Myocyte (in vitro differentiated cells): ENCODE results near the gene CBX5. TPM values are rescaled to one million over a fixed set of nuclear protein-coding genes. Genes with fewer than 3 reads are reported as not detected.
A peak's percentile ranks its signal among the peaks of the same experiment; 100 is the strongest.
"Not testable (repeated sequence)": the region's sequence is repeated elsewhere in the genome, so short reads cannot be mapped to it uniquely, and the experiment has no call there.

Experiments used
- DNase-seq: peaks from one replicate; pipeline ENCODE4 v3.0.0-alpha.2; 2012; ENCODE audit warnings: low read depth
- total RNA-seq: library from RNA; depleted of rRNA; stranded (reverse); fragments of >200 nt; gene quantifications from 2 replicates; pipeline ENCODE4 v1.2.3, GENCODE V29; 2014

The CBX5 gene
- total RNA-seq, 1 donor from 2014 or later = 41.6 TPM

- no peak for DNase-seq
Measured at GRCh38 chr12:54294953-54295566, 15.1 kb upstream of the CBX5 start.

- peak; percentile 62 for DNase-seq
Measured at GRCh38 chr12:54294152-54294952, 14.4 kb upstream of the CBX5 start.

GRCh38 chr12:54292931-54293241 is 13.0 kb upstream of the CBX5 start:
- no peak for DNase-seq

- DNase-seq = no peak
Measured at GRCh38 chr12:54292083-54292930, 12.4 kb upstream of the CBX5 start.

GRCh38 chr12:54287261-54288157 is 7.6 kb upstream of the CBX5 start:
- peak; percentile 35 for DNase-seq

- no peak for DNase-seq
Measured at GRCh38 chr12:54286042-54287030, 6.4 kb upstream of the CBX5 start.

- DNase-seq = no peak
Measured at GRCh38 chr12:54285150-54286041, 5.5 kb upstream of the CBX5 start.

- not testable (repeated sequence) for DNase-seq
Measured at GRCh38 chr12:54284070-54284780, 4.3 kb upstream of the CBX5 start.

- DNase-seq = no peak
Measured at GRCh38 chr12:54282949-54283593, 3.1 kb upstream of the CBX5 start.

- not testable (repeated sequence) for DNase-seq
Measured at GRCh38 chr12:54281694-54282093, 1.8 kb upstream of the CBX5 start.

GRCh38 chr12:54281261-54281638 is 1.3 kb upstream of the CBX5 start:
- DNase-seq = not testable (repeated sequence)

- peak; percentile 100 for DNase-seq
Measured at GRCh38 chr12:54280468-54281260, 742 bp upstream of the CBX5 start, which contains the start of gene HNRNPA1. Gene HNRNPA1, plus strand, starts transcription at chr12:54280726. Its CDS starts 82 bp downstream, at chr12:54280808.

GRCh38 chr12:54279227-54279631 is 693 bp downstream of the CBX5 start:
- DNase-seq = no peak

GRCh38 chr12:54277823-54278276 is 2.1 kb downstream of the CBX5 start:
- peak; percentile 77 for DNase-seq

- no peak for DNase-seq
Measured at GRCh38 chr12:54276368-54276767, 3.6 kb downstream of the CBX5 start.

GRCh38 chr12:54273981-54274380 is 5.9 kb downstream of the CBX5 start:
- DNase-seq = peak; percentile 50
